Hepatocyte (in vitro differentiated cells): Measurements from ENCODE around the gene TIE1. TPM values are rescaled to one million over a fixed set of nuclear protein-coding genes. Genes with fewer than 3 reads are reported as not detected.

ENCODE experiments used
- DNase-seq: peaks from one replicate; pipeline ENCODE4 v3.0.0-alpha.2; 2016; ENCODE audit warnings: low spot score
- H2AFZ ChIP-seq: fragments of 200-600 bp; sonication (generic); 2 replicates; pipeline ENCODE4 v1.6.0; 2016; ENCODE audit warnings: antibody characterized with exemption, mild to moderate bottlenecking
- H3K27ac ChIP-seq: fragments of 200-600 bp; sonication (generic); 2 replicates; pipeline ENCODE4 v1.5.1; 2016; ENCODE audit warnings: mild to moderate bottlenecking
- H3K27me3 ChIP-seq: fragments of 200-600 bp; sonication (generic); 2 replicates; pipeline ENCODE4 v1.6.1; 2016
- H3K36me3 ChIP-seq: fragments of 200-600 bp; sonication (generic); replicated peaks from 2 replicates; pipeline ENCODE4 v1.5.1; 2016; ENCODE audit warnings: low read depth; ENCODE audit not compliant: insufficient read depth
- H3K4me1 ChIP-seq: fragments of 200-600 bp; sonication (generic); 2 replicates; pipeline ENCODE4 v1.5.1; 2016; ENCODE audit warnings: mild to moderate bottlenecking, moderate library complexity; ENCODE audit not compliant: insufficient read depth
- H3K4me2 ChIP-seq: fragments of 200-600 bp; sonication (generic); 2 replicates; pipeline ENCODE4 v1.6.0; 2016
- H3K4me3 ChIP-seq: fragments of 200-600 bp; sonication (generic); 2 replicates; pipeline ENCODE4 v1.5.1; 2016; ENCODE audit warnings: mild to moderate bottlenecking
- H3K79me2 ChIP-seq: fragments of 200-600 bp; sonication (generic); 2 replicates; pipeline ENCODE4 v1.6.0; 2017; ENCODE audit warnings: mild to moderate bottlenecking
- H3K9me2 ChIP-seq: fragments of 200-600 bp; sonication (generic); replicated peaks from 2 replicates; pipeline ENCODE4 v1.6.0; 2017; ENCODE audit warnings: mild to moderate bottlenecking; ENCODE audit not compliant: insufficient read depth
- H3K9me3 ChIP-seq: fragments of 200-600 bp; sonication (generic); 2 replicates; pipeline ENCODE4 v1.5.1; 2016; ENCODE audit warnings: low read depth, mild to moderate bottlenecking
- H4K20me1 ChIP-seq: fragments of 200-600 bp; sonication (generic); 2 replicates; pipeline ENCODE4 v1.6.0; 2016; ENCODE audit warnings: mild to moderate bottlenecking; ENCODE audit not compliant: insufficient read depth, poor library complexity, severe bottlenecking
- CTCF ChIP-seq: fragments of 200-600 bp; sonication (generic); IDR thresholded peaks from 2 replicates; pipeline ENCODE4 v1.5.1; 2016; ENCODE audit warnings: antibody characterized with exemption, mild to moderate bottlenecking; ENCODE audit not compliant: poor library complexity
- EZH2 ChIP-seq: fragments of 200-600 bp; sonication (generic); IDR thresholded peaks from 2 replicates; pipeline ENCODE4 v1.6.1; 2016; ENCODE audit warnings: antibody characterized with exemption, mild to moderate bottlenecking, borderline replicate concordance
- EZH2phosphoT487 ChIP-seq: fragments of 200-600 bp; sonication (generic); IDR thresholded peaks from one replicate; pipeline ENCODE4 v1.6.1; 2018; ENCODE audit warnings: antibody characterized with exemption, mild to moderate bottlenecking, low read depth, moderate library complexity; ENCODE audit not compliant: unreplicated experiment, severe bottlenecking
- WGBS: methylation state at CpG from one replicate; pipeline ENCODE4 v1.1.6; 2016; ENCODE audit warnings: low lambda C conversion rate; ENCODE audit errors: missing lambda C conversion rate; 5-methylcytosine and 5-hydroxymethylcytosine counted together
- polyA plus RNA-seq: library from polyadenylated mRNA; unstranded; fragments of >200 nt; fragmentation: Nextera tagmentation; extraction: Ambion mirVana; gene quantifications from 2 replicates; pipeline ENCODE4 v1.2.1, GENCODE V29; 2016
- total RNA-seq: library from RNA; depleted of rRNA; stranded (reverse); fragments of >200 nt; gene quantifications from 2 replicates; pipeline ENCODE4 v1.2.3, GENCODE V29; 2014

TIE1 gene
- total and polyA plus RNA-seq, 2 experiments from 2014 or later: 0.33 to 1.2 TPM

GRCh38 chr1:43308635-43309404, 8.0 kb downstream of the TIE1 start:
- H3K4me1 ChIP-seq: peaks cover 8% of the 10 kb centered on the region
- no peak overlapping the region for H3K4me3 ChIP-seq
- H3K27me3 ChIP-seq: no peaks in the 10 kb centered on the region
- TF ChIP-seq CTCF (no peak), EZH2 (no peak), EZH2phosphoT487 (no peak)
- H3K36me3 ChIP-seq: no peaks in the 10 kb centered on the region
- H3K79me2 ChIP-seq: no peaks in the 10 kb centered on the region
- H3K27ac ChIP-seq: no peak overlapping the region
- H3K9me3 ChIP-seq: no peaks in the 10 kb centered on the region
- WGBS: 91% methylated on average over 20 of the region's 20 CpGs
- H4K20me1 ChIP-seq: no peaks in the 10 kb centered on the region
- no peak for DNase-seq
- no peak overlapping the region for H2AFZ ChIP-seq
- H3K9me2 ChIP-seq: no peaks in the 10 kb centered on the region
- no peak overlapping the region for H3K4me2 ChIP-seq

GRCh38 chr1:43309405-43310025, 8.7 kb downstream of the TIE1 start:
- no peak overlapping the region for H3K4me2 ChIP-seq
- H3K4me1 ChIP-seq: peaks cover under 1% of the 10 kb centered on the region
- no peaks in the 10 kb centered on the region for H3K36me3 ChIP-seq
- no peaks in the 10 kb centered on the region for H3K9me3 ChIP-seq
- 94% methylated on average over 13 of the region's 13 CpGs for WGBS
- H2AFZ ChIP-seq: no peak overlapping the region
- H4K20me1 ChIP-seq: no peaks in the 10 kb centered on the region
- no peaks in the 10 kb centered on the region for H3K79me2 ChIP-seq
- H3K9me2 ChIP-seq: no peaks in the 10 kb centered on the region
- no peak overlapping the region for H3K4me3 ChIP-seq
- H3K27ac ChIP-seq: no peak overlapping the region
- TF ChIP-seq EZH2: no peak
- no peak for TF ChIP-seq CTCF
- DNase-seq: no peak
- H3K27me3 ChIP-seq: no peaks in the 10 kb centered on the region

- no peak for TF ChIP-seq CTCF
- no peak for TF ChIP-seq EZH2phosphoT487
- no peak for TF ChIP-seq EZH2
- DNase-seq: no peak
- H3K79me2 ChIP-seq: no peaks in the 10 kb centered on the region
- no peaks in the 10 kb centered on the region for H3K27me3 ChIP-seq
- no peaks in the 10 kb centered on the region for H3K36me3 ChIP-seq
- H2AFZ ChIP-seq: no peak overlapping the region
- no peaks in the 10 kb centered on the region for H3K4me1 ChIP-seq
- WGBS: 91% methylated on average over 9 of the region's 9 CpGs
- H3K27ac ChIP-seq: no peak overlapping the region
- H3K9me3 ChIP-seq: no peaks in the 10 kb centered on the region
- H3K4me3 ChIP-seq: no peak overlapping the region
- no peak overlapping the region for H3K4me2 ChIP-seq
- H3K9me2 ChIP-seq: no peaks in the 10 kb centered on the region
- H4K20me1 ChIP-seq: no peaks in the 10 kb centered on the region
Measured at GRCh38 chr1:43311521-43311920, 10.7 kb downstream of the TIE1 start.
